ENCODE results near the gene NRSN1. TPM values are rescaled to one million over a fixed set of nuclear protein-coding genes. Genes with fewer than 3 reads are reported as not detected.

The NRSN1 gene
- total and polyA plus RNA-seq, 9 of the 15 experiments (the other 6 are each of a cell fraction or from before 2014, with no cell fraction given) = not detected

- ChIA-PET POLR2A (interaction anchor here (0.7 kb wide), 1 partner anchor 19 kb away, joined by 3 read pairs; no protein-coding TSS in a partner anchor), CTCF (ENCODE audit: low intra/inter-chr PET ratio) (no interaction called here)
- FAIRE-seq (no peak), DNase-seq (ENCODE audit: extremely low read depth in 1 of 4, low spot score in 3 of 4) (no peak), ATAC-seq (no peak)
- no peak overlapping the region for H2AFZ ChIP-seq (ENCODE audit: low read depth, low read length)
- no peaks in the 10 kb centered on the region for H3K79me2 ChIP-seq (ENCODE audit: control insufficient read depth, insufficient read depth, low read length)
- no peaks in the 10 kb centered on the region for H4K20me1 ChIP-seq (replicated peaks; ENCODE audit: control insufficient read depth, insufficient read depth, low read length)
- BruUV-seq (replicated peaks) = no TSS peak
- TF ChIP-seq SNIP1 (IDR thresholded peaks at IDR 0.05; ENCODE audit: low read depth) (no peak), C11orf30 (IDR thresholded peaks at IDR 0.05; ENCODE audit: low read depth) (no peak), DLX4 (CRISPR knock-in tag; IDR thresholded peaks at IDR 0.05) (no peak)
- H3K4me1 ChIP-seq (replicated peaks in 1 of 2; ENCODE audit: control insufficient read depth in 2 of 2, insufficient read depth in 2 of 2, low read length in 2 of 2) = no peaks in the 10 kb centered on the region
- H3K27me3 ChIP-seq (ENCODE audit: control insufficient read depth in 2 of 2, insufficient read depth in 2 of 2, low read length in 2 of 2) = no peaks in the 10 kb centered on the region
- H3K9ac ChIP-seq (ENCODE audit: insufficient read depth in 1 of 2, low read depth in 2 of 2, low read length in 2 of 2) = no peak overlapping the region
- no peak overlapping the region for H3K4me2 ChIP-seq (ENCODE audit: insufficient read depth, low read length)
- in situ Hi-C loops (cut with MboI) = no loop called here
- no peaks in the 10 kb centered on the region for H3K9me1 ChIP-seq (ENCODE audit: control insufficient read depth, insufficient read depth, low read length)
- H3K36me3 ChIP-seq (ENCODE audit: control insufficient read depth, insufficient read depth, low read length) = no peaks in the 10 kb centered on the region
- intact Hi-C loops (cut with micrococcal nuclease) = no loop called here
- no peak overlapping the region for H3K4me3 ChIP-seq
- H3K9me3 ChIP-seq (replicated peaks; ENCODE audit: control insufficient read depth, insufficient read depth, low read depth, low read length) = no peaks in the 10 kb centered on the region
- WGBS (ENCODE audit: insufficient coverage, low coverage, missing lambda C conversion rate) = 0% methylated on average over 2 of the region's 2 CpGs
- H3K27ac ChIP-seq (ENCODE audit: extremely low read depth, low read depth, low read length) = no peak overlapping the region
These were observed 26.8 kb upstream of the NRSN1 start for GRCh38 chr6:24099181-24099580.

- H3K27me3 ChIP-seq (ENCODE audit: control insufficient read depth in 2 of 2, insufficient read depth in 2 of 2, low read length in 2 of 2) = no peaks in the 10 kb centered on the region
- BruUV-seq (replicated peaks) = no TSS peak
- no peaks in the 10 kb centered on the region for H3K36me3 ChIP-seq (ENCODE audit: control insufficient read depth, insufficient read depth, low read length)
- WGBS (ENCODE audit: insufficient coverage, low coverage, missing lambda C conversion rate) = 8% methylated on average over 1 of the region's 1 CpG
- no peak overlapping the region for H2AFZ ChIP-seq (ENCODE audit: low read depth, low read length)
- no peak overlapping the region for H3K4me3 ChIP-seq
- intact Hi-C loops (cut with micrococcal nuclease) (no loop called here), in situ Hi-C loops (cut with MboI) (no loop called here)
- no peaks in the 10 kb centered on the region for H3K79me2 ChIP-seq (ENCODE audit: control insufficient read depth, insufficient read depth, low read length)
- no peaks in the 10 kb centered on the region for H4K20me1 ChIP-seq (replicated peaks; ENCODE audit: control insufficient read depth, insufficient read depth, low read length)
- H3K9me3 ChIP-seq (replicated peaks; ENCODE audit: control insufficient read depth, insufficient read depth, low read depth, low read length) = no peaks in the 10 kb centered on the region
- H3K4me2 ChIP-seq (ENCODE audit: insufficient read depth, low read length) = no peak overlapping the region
- ATAC-seq (no peak), DNase-seq (ENCODE audit: extremely low read depth in 1 of 4, low spot score in 3 of 4) (no peak), FAIRE-seq (no peak)
- no peak overlapping the region for H3K27ac ChIP-seq (ENCODE audit: extremely low read depth, low read depth, low read length)
- H3K9ac ChIP-seq (ENCODE audit: insufficient read depth in 1 of 2, low read depth in 2 of 2, low read length in 2 of 2) = no peak overlapping the region
- H3K4me1 ChIP-seq (replicated peaks in 1 of 2; ENCODE audit: control insufficient read depth in 2 of 2, insufficient read depth in 2 of 2, low read length in 2 of 2) = no peaks in the 10 kb centered on the region
- no peaks in the 10 kb centered on the region for H3K9me1 ChIP-seq (ENCODE audit: control insufficient read depth, insufficient read depth, low read length)
- POLR2A ChIA-PET = no interaction called here
- CTCF ChIA-PET (ENCODE audit: low intra/inter-chr PET ratio) = no interaction called here
- TF ChIP-seq ASH1L (IDR thresholded peaks at IDR 0.05; ENCODE audit: borderline replicate concordance, low read depth, partially characterized antibody) (no peak), ETS2 (tag; IDR thresholded peaks at IDR 0.05; ENCODE audit: borderline replicate concordance, poor library complexity, severe bottlenecking) (no peak), NELFE (IDR thresholded peaks at IDR 0.05; ENCODE audit: insufficient read depth, insufficient read length) (no peak), BHLHE40 (IDR thresholded peaks at IDR 0.05; ENCODE audit: low read length) (no peak)
These were observed 25.8 kb upstream of the NRSN1 start for GRCh38 chr6:24100024-24100769.

Data from K562 (cell line).